Measurements from ENCODE around the gene VSIG4. TPM values are rescaled to one million over a fixed set of nuclear protein-coding genes. Genes with fewer than 3 reads are reported as not detected.

VSIG4 gene, protein sequence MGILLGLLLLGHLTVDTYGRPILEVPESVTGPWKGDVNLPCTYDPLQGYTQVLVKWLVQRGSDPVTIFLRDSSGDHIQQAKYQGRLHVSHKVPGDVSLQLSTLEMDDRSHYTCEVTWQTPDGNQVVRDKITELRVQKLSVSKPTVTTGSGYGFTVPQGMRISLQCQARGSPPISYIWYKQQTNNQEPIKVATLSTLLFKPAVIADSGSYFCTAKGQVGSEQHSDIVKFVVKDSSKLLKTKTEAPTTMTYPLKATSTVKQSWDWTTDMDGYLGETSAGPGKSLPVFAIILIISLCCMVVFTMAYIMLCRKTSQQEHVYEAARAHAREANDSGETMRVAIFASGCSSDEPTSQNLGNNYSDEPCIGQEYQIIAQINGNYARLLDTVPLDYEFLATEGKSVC
- total RNA-seq (2021), result not detected in 2 replicates
- long read RNA-seq, result 0 reads

DNA sequence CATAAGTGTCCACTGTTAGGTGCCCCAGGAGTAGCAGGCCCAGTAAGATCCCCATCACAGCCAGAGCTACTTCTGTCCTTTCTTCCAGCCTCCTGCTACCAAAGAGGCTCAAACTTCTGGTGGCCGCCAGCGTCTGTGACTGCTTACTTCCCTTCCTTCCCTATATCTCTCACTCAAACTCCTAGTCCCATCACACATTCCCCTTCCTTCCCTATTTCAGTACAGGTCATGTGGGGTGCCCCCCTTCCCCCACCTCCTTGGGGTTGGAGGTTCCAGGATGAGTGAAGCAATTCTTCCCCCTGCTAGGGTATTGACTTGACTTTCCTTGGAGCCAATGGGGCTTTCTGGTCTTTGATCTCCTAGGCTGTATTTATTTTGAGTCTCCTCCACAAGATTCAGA lies at the start of gene VSIG4:
Gene VSIG4, minus strand, starts transcription at position 137 of the 400 bp plus-strand sequence. Its CDS starts 82 bp downstream, at position 55.
- Histone ChIP-seq H4K20me1 (ENCODE audit: control insufficient read depth, insufficient read depth, insufficient read length) (no peaks in the 10 kb centered on the region), H3K4ac (ENCODE audit: low read depth, low read length) (no peak within 1 kb of the TSS), H2BK20ac (ENCODE audit: low read depth, low read length, poor library complexity, severe bottlenecking) (no peak within 1 kb of the TSS), H3K79me1 (ENCODE audit: insufficient read depth, low read depth, low read length, poor library complexity, severe bottlenecking) (no peaks in the 10 kb centered on the region), H4K8ac (replicated peaks; ENCODE audit: insufficient read length, low read depth, low read length) (no peak within 1 kb of the TSS), H3T11ph (ENCODE audit: low read length) (no peak within 1 kb of the TSS), H3K9ac (ENCODE audit: extremely low read depth, insufficient read length, low read length) (no peak within 1 kb of the TSS), H4K5ac (ENCODE audit: insufficient read length, low read depth, low read length) (no peak within 1 kb of the TSS), H3K79me2 (ENCODE audit: insufficient read depth, low read length) (no peaks in the 10 kb centered on the region), H2AK5ac (ENCODE audit: insufficient read length, low read length) (no peak within 1 kb of the TSS), H3K27ac (ENCODE audit: insufficient read length, low read depth, low read length) (no peak within 1 kb of the TSS), H2AFZ (ENCODE audit: low read length) (no peak within 1 kb of the TSS), H3K9me3 (ENCODE audit: control insufficient read depth, low read depth, low read length) (peaks cover 36% of the 10 kb centered on the region), H3K56ac (ENCODE audit: insufficient read length, low read depth, low read length) (no peak within 1 kb of the TSS), H3K4me2 (ENCODE audit: insufficient read depth, insufficient read length, low read length) (no peak within 1 kb of the TSS), H3K27me3 (ENCODE audit: insufficient read depth, low read length) (no peaks in the 10 kb centered on the region), H4K91ac (ENCODE audit: insufficient read length, low read depth, low read length) (no peak within 1 kb of the TSS), H2BK12ac (ENCODE audit: insufficient read length, low read depth, low read length) (no peak within 1 kb of the TSS), H2BK5ac (ENCODE audit: insufficient read length, low read length) (no peak within 1 kb of the TSS), H2BK15ac (ENCODE audit: low read depth, low read length) (no peak within 1 kb of the TSS), H3K23ac (ENCODE audit: insufficient read length, low read depth, low read length) (no peak within 1 kb of the TSS), H3K23me2 (ENCODE audit: insufficient read length, low read depth, low read length, poor library complexity, severe bottlenecking) (no peaks in the 10 kb centered on the region), H3K18ac (ENCODE audit: insufficient read length, low read depth, low read length) (no peak within 1 kb of the TSS), H2BK120ac (ENCODE audit: low read depth, low read length, poor library complexity, severe bottlenecking) (no peak within 1 kb of the TSS), H3K14ac (ENCODE audit: insufficient read depth, low read length) (no peak within 1 kb of the TSS), H3K4me1 (ENCODE audit: insufficient read depth, low read length) (no peaks in the 10 kb centered on the region; the same call in 1 of the 2 replicates)
- H3K4me1 Mint-ChIP-seq, result peaks cover 8 to 9% of the 10 kb centered on the region in 2 experiments
- TF ChIP-seq CTCF (conservative IDR thresholded peaks at IDR 0.05), result no peak
- no peak within 1 kb of the TSS for H3K4me3 Mint-ChIP-seq
- H3K27me3 Mint-ChIP-seq (ENCODE audit: low read depth), result no peaks in the 10 kb centered on the region; the same call in 1 of the 2 replicates
- no CpG with 5 or more reads among the region's 2 CpGs for WGBS (ENCODE audit: extremely low coverage, insufficient read length, low lambda C conversion rate)
- H3K27ac Mint-ChIP-seq, result no peak within 1 kb of the TSS
- peaks cover 31 to 42% of the 10 kb centered on the region in 2 experiments for H3K9me3 Mint-ChIP-seq
- no peak for DNase-seq
- peaks cover 0 to 2% (median 0%) of the 10 kb centered on the region in 3 experiments; a peak in 2 of 7 replicates for H3K36me3 Mint-ChIP-seq (ENCODE audit: insufficient read depth in 1 of 3, low read depth in 3 of 3)
